Tibial nerve (tissue), 3 donors: ENCODE results near the gene TNFSF12.

Experiments
- CTCF ChIP-seq, 5 experiments: fragments of 200-600 bp in 3 of 5; fragments of 450-650 bp in 2 of 5; sonication (generic) in 3 of 5; IDR thresholded peaks; one replicate each; pipeline ENCODE4 v1.5.1; 2016 to 2019; ENCODE audit warnings: antibody characterized with exemption in 5 of 5, mild to moderate bottlenecking in 3 of 5, moderate library complexity in 2 of 5
- POLR2A ChIP-seq, 2 donors: fragments of 450-650 bp; IDR thresholded peaks; one replicate each; pipeline ENCODE4 v1.6.1; 2017; ENCODE audit warnings: antibody characterized with exemption in 2 of 2, mild to moderate bottlenecking in 2 of 2, moderate library complexity in 2 of 2

DNA sequence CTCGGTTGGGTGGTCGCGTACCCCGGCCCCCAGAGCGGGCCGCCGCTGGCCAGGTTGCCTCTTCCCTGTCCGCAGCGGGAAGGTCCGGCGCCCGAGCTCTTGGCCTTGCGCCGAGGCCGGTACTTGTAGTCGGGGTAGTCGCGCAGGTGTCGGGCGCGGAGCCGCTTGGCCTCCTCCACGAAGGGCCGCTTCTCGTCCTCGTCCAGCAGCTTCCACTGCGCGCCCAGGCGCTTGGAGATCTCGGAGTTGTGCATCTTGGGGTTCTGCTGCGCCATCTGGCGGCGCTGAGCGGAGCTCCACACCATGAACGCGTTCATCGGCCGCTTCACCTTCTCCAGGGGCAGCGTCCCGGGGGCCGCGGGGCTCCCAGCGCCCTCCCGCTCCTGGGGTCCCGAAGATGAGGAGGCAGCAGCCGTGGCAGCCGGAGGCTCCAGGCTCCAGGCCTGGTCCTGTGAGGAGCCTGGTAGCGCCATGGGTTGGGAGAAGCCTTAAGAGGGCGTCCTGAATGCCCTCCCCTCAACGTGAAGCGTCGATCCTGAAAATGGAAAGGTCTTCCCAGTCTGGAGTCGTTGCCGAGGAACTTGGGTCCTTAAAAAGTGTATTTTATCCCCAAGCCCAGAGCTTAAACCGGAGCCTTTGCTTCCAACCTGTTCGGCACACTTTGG is 40.5 kb downstream of the TNFSF12 start:
- TF ChIP-seq CTCF (IDR thresholded peaks at IDR 0.05) (peak; percentile 89 to 96 (median 91)), POLR2A (IDR thresholded peaks at IDR 0.05) (peak in 1 of 2 donors; percentile 28)
